Vagina (tissue), 2 donors: ENCODE results near the gene SPEF1.

Experiments
- POLR2A ChIP-seq, 2 donors: fragments of 450-650 bp; IDR thresholded peaks; one replicate each; pipeline ENCODE4 v1.6.1; 2017; ENCODE audit warnings: antibody characterized with exemption in 2 of 2, mild to moderate bottlenecking in 2 of 2, moderate library complexity in 2 of 2
- POLR2AphosphoS5 ChIP-seq, 2 donors: sonication (generic); formaldehyde crosslinking; IDR thresholded peaks; one replicate each; pipeline ENCODE4 v1.9.0; 2017; ENCODE audit warnings: antibody characterized with exemption in 2 of 2, mild to moderate bottlenecking in 2 of 2, low read depth in 1 of 2; ENCODE audit not compliant: insufficient read depth in 1 of 2
- TF ChIP-seq, protein P1 (sequence below), 3 experiments: fragments of 450-650 bp in 2 of 3; fragments of 200-600 bp in 1 of 3; sonication (generic) in 1 of 3; IDR thresholded peaks; one replicate each; pipeline ENCODE4 v1.5.1; 2017 to 2019; ENCODE audit warnings: antibody characterized with exemption in 3 of 3, mild to moderate bottlenecking in 2 of 3, moderate library complexity in 2 of 3

DNA sequence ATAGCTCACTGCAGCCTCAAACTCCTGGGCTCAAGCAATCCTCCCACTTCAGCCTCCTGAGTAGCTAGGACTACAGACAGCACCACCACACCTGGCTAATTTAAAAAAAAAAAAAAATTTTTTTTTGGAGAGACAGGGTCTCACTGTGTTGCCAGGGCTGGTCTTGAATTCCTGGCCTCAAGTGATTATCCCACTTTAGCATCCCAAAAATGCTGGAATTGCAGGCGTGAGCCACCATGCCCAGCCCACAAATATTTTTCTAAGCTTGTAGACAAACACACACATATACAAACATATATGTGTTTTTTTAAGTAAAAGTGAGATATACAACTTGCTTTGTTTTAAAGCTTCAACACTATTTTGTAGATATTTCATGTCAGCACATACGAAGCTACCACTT lies 38.0 kb downstream of the SPEF1 start:
- TF ChIP-seq POLR2AphosphoS5 (IDR thresholded peaks at IDR 0.05; ENCODE audit: insufficient read depth in 1 of 2, low read depth in 1 of 2) (no peak), POLR2A (IDR thresholded peaks at IDR 0.05) (no peak)
- TF ChIP-seq, protein P1, sequence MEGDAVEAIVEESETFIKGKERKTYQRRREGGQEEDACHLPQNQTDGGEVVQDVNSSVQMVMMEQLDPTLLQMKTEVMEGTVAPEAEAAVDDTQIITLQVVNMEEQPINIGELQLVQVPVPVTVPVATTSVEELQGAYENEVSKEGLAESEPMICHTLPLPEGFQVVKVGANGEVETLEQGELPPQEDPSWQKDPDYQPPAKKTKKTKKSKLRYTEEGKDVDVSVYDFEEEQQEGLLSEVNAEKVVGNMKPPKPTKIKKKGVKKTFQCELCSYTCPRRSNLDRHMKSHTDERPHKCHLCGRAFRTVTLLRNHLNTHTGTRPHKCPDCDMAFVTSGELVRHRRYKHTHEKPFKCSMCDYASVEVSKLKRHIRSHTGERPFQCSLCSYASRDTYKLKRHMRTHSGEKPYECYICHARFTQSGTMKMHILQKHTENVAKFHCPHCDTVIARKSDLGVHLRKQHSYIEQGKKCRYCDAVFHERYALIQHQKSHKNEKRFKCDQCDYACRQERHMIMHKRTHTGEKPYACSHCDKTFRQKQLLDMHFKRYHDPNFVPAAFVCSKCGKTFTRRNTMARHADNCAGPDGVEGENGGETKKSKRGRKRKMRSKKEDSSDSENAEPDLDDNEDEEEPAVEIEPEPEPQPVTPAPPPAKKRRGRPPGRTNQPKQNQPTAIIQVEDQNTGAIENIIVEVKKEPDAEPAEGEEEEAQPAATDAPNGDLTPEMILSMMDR (IDR thresholded peaks at IDR 0.05), result no peak
